NB4 (cell line): ENCODE measurements around the gene P4HB.
A peak's percentile ranks its signal among the peaks of the same experiment; 100 is the strongest.

Experiments used
- CTCF ChIP-seq: IDR thresholded peaks from one replicate; pipeline ENCODE4 v1.5.1; 2012; ENCODE audit warnings: low read depth, low read length
- MAX ChIP-seq: IDR thresholded peaks from 2 replicates; pipeline ENCODE4 v1.6.1; 2011; ENCODE audit warnings: low read depth, low read length
- POLR2A ChIP-seq: IDR thresholded peaks from 2 replicates; pipeline ENCODE4 v1.6.1; 2011; ENCODE audit warnings: mild to moderate bottlenecking; ENCODE audit not compliant: insufficient read length; ENCODE audit errors: extremely low read depth

- no peak for TF ChIP-seq CTCF
- TF ChIP-seq MAX = no peak
- TF ChIP-seq POLR2A = peak; percentile 23
Observed at GRCh38 chr17:81891303-81891552, 30.9 kb upstream of the P4HB start.
